ENCODE results near the gene ADGRG6. TPM values are rescaled to one million over a fixed set of nuclear protein-coding genes. Genes with fewer than 3 reads are reported as not detected.

The ADGRG6 gene
- total RNA-seq, 1 experiment from 2014 or later = 5.3 TPM

GRCh38 chr6:142254513-142254912, 47.3 kb upstream of the ADGRG6 start:
- Mint-ChIP-seq H3K36me3 (no peaks in the 10 kb centered on the region), H3K27me3 (ENCODE audit: low read depth) (no peaks in the 10 kb centered on the region), H3K9me3 (peaks cover 8% of the 10 kb centered on the region; the same call in 1 of the 2 replicates), H3K4me1 (no peaks in the 10 kb centered on the region), H3K27ac (no peak overlapping the region), H3K4me3 (no peak overlapping the region)
- TF ChIP-seq CTCF (IDR thresholded peaks at IDR 0.05) (no peak), GABPB1 (CRISPR knock-in tag; IDR thresholded peaks at IDR 0.05) (no peak), FOXP4 (CRISPR knock-in tag; IDR thresholded peaks at IDR 0.05) (no peak), NR2C2 (CRISPR knock-in tag; IDR thresholded peaks at IDR 0.05) (no peak)
- ATAC-seq (no peak), DNase-seq (ENCODE audit: low spot score) (no peak)
- ChIA-PET POLR2A (no interaction called here), CTCF (interaction anchor here (1.2 kb wide), 1 partner anchor 183 kb away, joined by 3 read pairs; no protein-coding TSS in a partner anchor)

GRCh38 chr6:142255785-142256184, 46.0 kb upstream of the ADGRG6 start:
- no peak for TF ChIP-seq NFYB (CRISPR knock-in tag; conservative IDR thresholded peaks at IDR 0.05; ENCODE audit: low read depth)
- TF ChIP-seq FOXJ3 (CRISPR knock-in tag; IDR thresholded peaks at IDR 0.05; ENCODE audit: borderline replicate concordance) = no peak
- TF ChIP-seq SP1 (CRISPR knock-in tag; conservative IDR thresholded peaks at IDR 0.05) = no peak
- no peak for TF ChIP-seq FOXP4 (CRISPR knock-in tag; IDR thresholded peaks at IDR 0.05)
- TF ChIP-seq ZNF396 (CRISPR knock-in tag; IDR thresholded peaks at IDR 0.05; ENCODE audit: borderline replicate concordance) = no peak
- TF ChIP-seq MAX (CRISPR knock-in tag; IDR thresholded peaks at IDR 0.05) = no peak
- no peak for TF ChIP-seq SMAD3 (CRISPR knock-in tag; IDR thresholded peaks at IDR 0.05; ENCODE audit: borderline replicate concordance)
- DNase-seq (ENCODE audit: low spot score) (no peak), ATAC-seq (no peak)
- ChIA-PET CTCF (no interaction called here), POLR2A (no interaction called here)
- no peaks in the 10 kb centered on the region for H3K36me3 Mint-ChIP-seq
- no peak overlapping the region for H3K4me3 Mint-ChIP-seq
- peaks cover 8% of the 10 kb centered on the region; the same call in 1 of the 2 replicates for H3K9me3 Mint-ChIP-seq
- no peaks in the 10 kb centered on the region for H3K27me3 Mint-ChIP-seq (ENCODE audit: low read depth)
- H3K4me1 Mint-ChIP-seq = no peaks in the 10 kb centered on the region
- H3K27ac Mint-ChIP-seq = no peak overlapping the region

- no peaks in the 10 kb centered on the region for H3K9me3 Mint-ChIP-seq
- H3K27me3 Mint-ChIP-seq (ENCODE audit: low read depth) = no peaks in the 10 kb centered on the region
- no peak overlapping the region for H3K27ac Mint-ChIP-seq
- no peaks in the 10 kb centered on the region for H3K36me3 Mint-ChIP-seq
- ATAC-seq = no peak
- no peaks in the 10 kb centered on the region for H3K4me1 Mint-ChIP-seq
- DNase-seq (ENCODE audit: low spot score) = no peak
- ChIA-PET CTCF (interaction anchor here (0.6 to 0.7 kb wide), 2 partner anchors 189 to 1534 kb away, joined by 3 to 5 read pairs; no protein-coding TSS in a partner anchor), POLR2A (interaction anchor here (0.7 kb wide), 1 partner anchor 687 kb away, joined by 6 read pairs; the partner anchor contains the start of gene HIVEP2)
- no peak overlapping the region for H3K4me3 Mint-ChIP-seq
- TF ChIP-seq TP53 (CRISPR knock-in tag; IDR thresholded peaks at IDR 0.05) = no peak
- TF ChIP-seq AR (CRISPR knock-in tag; IDR thresholded peaks at IDR 0.05) = no peak
- TF ChIP-seq ZNF425 (CRISPR knock-in tag; conservative IDR thresholded peaks at IDR 0.05) = no peak
- TF ChIP-seq E2F5 (CRISPR knock-in tag; IDR thresholded peaks at IDR 0.05) = no peak
- no peak for TF ChIP-seq E2F4 (CRISPR knock-in tag; IDR thresholded peaks at IDR 0.05; ENCODE audit: borderline replicate concordance, low read depth)
- no peak for TF ChIP-seq TEAD4 (CRISPR knock-in tag; IDR thresholded peaks at IDR 0.05)
- no peak for TF ChIP-seq FOXJ3 (CRISPR knock-in tag; IDR thresholded peaks at IDR 0.05; ENCODE audit: borderline replicate concordance)
- no peak for TF ChIP-seq EMX1 (CRISPR knock-in tag; IDR thresholded peaks at IDR 0.05)
- no peak for TF ChIP-seq ESRRA (CRISPR knock-in tag; IDR thresholded peaks at IDR 0.05; ENCODE audit: borderline replicate concordance)
- no peak for TF ChIP-seq ZNF416 (CRISPR knock-in tag; IDR thresholded peaks at IDR 0.05)
Measured at GRCh38 chr6:142258305-142258704, 43.5 kb upstream of the ADGRG6 start.
